WI38 (cell line): Measurements from ENCODE around the gene UBE2G2.

Experiments
- H3K4me3 ChIP-seq: 2 replicates; pipeline ENCODE4 v1.5.1; 2011; ENCODE audit warnings: low read depth, mild to moderate bottlenecking, control low read depth, low read length
- CTCF ChIP-seq: IDR thresholded peaks from 2 replicates; pipeline ENCODE4 v1.5.1; 2012; ENCODE audit warnings: low read depth, mild to moderate bottlenecking, control low read depth, low read length

The UBE2G2 gene

DNA sequence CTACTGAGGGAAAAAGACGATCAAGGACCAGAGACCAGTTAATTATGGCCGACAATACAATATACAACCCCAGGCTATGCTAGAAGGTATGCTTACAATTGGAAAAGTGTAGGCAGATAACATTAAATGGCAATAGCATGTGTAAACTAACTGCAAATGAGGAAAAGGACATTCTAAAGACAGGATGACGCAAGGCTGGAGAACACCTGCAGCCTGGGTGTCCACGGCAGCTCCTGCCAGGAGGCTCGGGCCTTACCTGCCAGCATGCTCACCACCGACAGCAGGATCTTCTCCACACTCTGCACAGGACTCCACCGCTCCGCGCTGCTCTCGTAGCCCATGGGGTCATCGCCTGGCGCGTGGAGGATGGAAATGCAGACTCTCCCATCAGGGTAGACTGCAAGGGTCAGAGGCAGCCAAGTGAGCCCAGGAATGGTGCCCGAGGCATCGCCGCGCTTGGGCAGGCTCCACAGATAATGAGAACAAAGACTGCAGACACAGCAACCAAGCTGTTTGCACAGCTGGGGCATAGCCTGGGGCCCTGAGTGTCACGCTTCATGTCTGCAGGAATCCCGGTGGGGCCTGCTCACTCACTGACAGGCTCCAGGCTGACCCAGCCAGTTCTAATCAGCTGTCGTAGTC lies 28.2 kb downstream of the UBE2G2 start:
- TF ChIP-seq CTCF: no peak

DNA sequence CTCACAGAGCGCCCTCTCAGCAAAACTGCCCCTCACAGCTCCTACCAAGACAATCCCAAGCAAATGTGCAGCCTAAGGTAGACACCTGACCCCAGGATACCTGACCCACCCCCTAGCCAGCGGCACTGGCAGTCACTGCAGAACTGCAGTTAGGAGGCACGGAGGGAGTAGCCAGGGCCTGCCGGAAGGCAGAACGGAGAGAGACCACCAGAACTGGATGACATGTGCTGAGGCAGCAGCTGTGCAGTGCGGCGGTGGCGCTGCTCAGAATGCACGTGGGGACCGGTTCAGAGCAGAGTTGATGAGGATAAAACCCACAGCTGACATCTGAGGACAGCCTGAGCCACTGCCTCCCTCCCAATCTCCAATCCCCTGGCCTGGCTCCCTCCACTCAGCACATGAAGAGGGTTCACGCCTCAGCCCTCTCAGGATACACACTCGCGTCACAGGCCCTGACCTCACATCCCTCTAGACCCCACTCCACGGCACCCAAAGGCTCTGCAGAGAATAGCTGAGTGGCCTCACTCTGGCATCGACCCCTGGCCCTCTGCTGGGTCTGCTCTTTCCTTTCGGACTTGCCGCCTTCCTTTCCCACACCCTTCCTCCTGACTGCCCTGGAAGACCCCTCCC lies 29.6 kb downstream of the UBE2G2 start:
- H3K4me3 ChIP-seq: no peak overlapping the region
- TF ChIP-seq CTCF: no peak

More for the DNA sequence above, 28.2 kb downstream of the UBE2G2 start:
- H3K4me3 ChIP-seq: no peak overlapping the region

- H3K4me3 ChIP-seq: no peak overlapping the region
- TF ChIP-seq CTCF: no peak
Observed at GRCh38 chr21:44767834-44768831, 33.5 kb downstream of the UBE2G2 start.

- no peak overlapping the region for H3K4me3 ChIP-seq
- TF ChIP-seq CTCF: no peak
Observed at GRCh38 chr21:44766818-44767354, 34.7 kb downstream of the UBE2G2 start.

- TF ChIP-seq CTCF: no peak
- no peak overlapping the region for H3K4me3 ChIP-seq
Observed at GRCh38 chr21:44766014-44766817, 35.4 kb downstream of the UBE2G2 start.

DNA sequence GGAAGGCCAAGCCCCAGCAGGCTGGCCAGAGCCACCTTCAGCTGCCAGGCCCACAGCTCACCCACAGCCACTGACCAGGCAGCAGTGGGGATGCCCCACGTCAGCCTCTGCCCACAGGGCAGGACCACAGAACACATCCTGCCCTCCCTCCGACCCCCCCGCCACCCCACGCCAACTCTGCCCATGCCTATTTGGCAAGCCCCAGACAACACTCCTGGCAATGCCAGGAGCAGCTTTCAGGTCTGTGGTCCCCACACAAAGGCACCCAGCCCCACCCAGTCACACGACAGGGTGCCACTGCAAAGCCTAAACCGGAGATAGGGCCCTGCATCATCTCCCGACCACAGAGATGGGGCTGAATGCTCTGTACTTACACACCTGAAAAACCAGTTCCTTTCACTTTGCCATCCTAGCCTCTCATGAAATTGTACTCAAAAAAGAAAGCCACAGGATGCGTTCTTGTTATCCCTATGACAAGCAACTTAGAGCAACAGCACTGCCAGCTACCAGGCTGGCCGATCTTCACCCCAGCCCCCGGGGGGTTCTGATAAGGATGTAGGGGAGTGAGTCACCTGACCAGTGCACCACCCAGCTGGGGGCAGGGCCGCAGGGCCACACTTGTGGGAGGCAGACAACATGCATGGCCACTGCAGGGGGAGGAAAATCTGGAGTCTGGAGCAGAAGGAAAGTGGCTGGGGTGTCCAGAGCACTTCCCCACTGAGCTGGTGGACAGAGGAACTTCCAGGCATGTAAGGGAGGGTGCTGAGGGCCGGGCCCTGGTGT lies 36.2 kb downstream of the UBE2G2 start:
- no peak for TF ChIP-seq CTCF
- no peak overlapping the region for H3K4me3 ChIP-seq
